ENCODE measurements around the gene AQP10. TPM values are rescaled to one million over a fixed set of nuclear protein-coding genes. Genes with fewer than 3 reads are reported as not detected.
"Not testable (repeated sequence)": the region's sequence is repeated elsewhere in the genome, so short reads cannot be mapped to it uniquely, and the experiment has no call there.

The AQP10 gene
- total and polyA plus RNA-seq, 2 donors from 2014 or later = not detected

- H3K9me3 ChIP-seq (ENCODE audit: control insufficient read depth in 2 of 3, insufficient read depth in 1 of 3, low read length in 3 of 3) = no peaks in the 10 kb centered on the region
- no peaks in the 10 kb centered on the region for H3K4me1 ChIP-seq (ENCODE audit: control insufficient read depth in 2 of 3, insufficient read depth in 2 of 3, low read depth in 1 of 3, low read length in 3 of 3)
- no peak overlapping the region for H3K9ac ChIP-seq (ENCODE audit: low read length in 3 of 3)
- intact Hi-C loops (cut with DNase I) = no loop called here
- FAIRE-seq (no peak), DNase-seq (no peak)
- no peak for TF ChIP-seq CTCF (IDR thresholded peaks at IDR 0.05; ENCODE audit: borderline replicate concordance, extremely low read depth, insufficient read depth)
- no peak overlapping the region for H3K27ac ChIP-seq (ENCODE audit: low read depth in 2 of 2, low read length in 2 of 2)
- H3K36me3 ChIP-seq (ENCODE audit: control insufficient read depth in 2 of 3, insufficient read depth in 3 of 3, low read length in 3 of 3) = no peaks in the 10 kb centered on the region
- H3K4me3 ChIP-seq (ENCODE audit: low read length in 3 of 3) = no peak overlapping the region
- H3K27me3 ChIP-seq (ENCODE audit: control insufficient read depth, insufficient read depth, low read length) = no peaks in the 10 kb centered on the region
Observed at GRCh38 chr1:154313066-154313356, 7.9 kb upstream of the AQP10 start.

- H3K4me3 ChIP-seq (ENCODE audit: low read length in 3 of 3); H3K4me1 ChIP-seq (ENCODE audit: control insufficient read depth in 2 of 3, insufficient read depth in 2 of 3, low read depth in 1 of 3, low read length in 3 of 3); H3K9me3 ChIP-seq (ENCODE audit: control insufficient read depth in 2 of 3, insufficient read depth in 1 of 3, low read length in 3 of 3); H3K9ac ChIP-seq (ENCODE audit: low read length in 3 of 3); FAIRE-seq; DNase-seq; H3K36me3 ChIP-seq (ENCODE audit: control insufficient read depth in 2 of 3, insufficient read depth in 3 of 3, low read length in 3 of 3); intact Hi-C loops (cut with DNase I); H3K27me3 ChIP-seq (ENCODE audit: control insufficient read depth, insufficient read depth, low read length); H3K27ac ChIP-seq (ENCODE audit: low read depth in 2 of 2, low read length in 2 of 2): not testable (repeated sequence)
Observed at GRCh38 chr1:154314226-154314625, 6.7 kb upstream of the AQP10 start.

GRCh38 chr1:154316704-154317103, 4.2 kb upstream of the AQP10 start:
- H3K9ac ChIP-seq (ENCODE audit: low read length in 3 of 3) = no peak overlapping the region
- H3K27me3 ChIP-seq (ENCODE audit: control insufficient read depth, insufficient read depth, low read length) = no peaks in the 10 kb centered on the region
- no peak overlapping the region for H3K4me3 ChIP-seq (ENCODE audit: low read length in 3 of 3)
- H3K27ac ChIP-seq (ENCODE audit: low read depth in 2 of 2, low read length in 2 of 2) = no peak overlapping the region
- H3K9me3 ChIP-seq (ENCODE audit: control insufficient read depth in 2 of 3, insufficient read depth in 1 of 3, low read length in 3 of 3) = no peaks in the 10 kb centered on the region
- intact Hi-C loops (cut with DNase I) = no loop called here
- no peaks in the 10 kb centered on the region for H3K4me1 ChIP-seq (ENCODE audit: control insufficient read depth in 2 of 3, insufficient read depth in 2 of 3, low read depth in 1 of 3, low read length in 3 of 3)
- DNase-seq (no peak), FAIRE-seq (no peak)
- no peaks in the 10 kb centered on the region for H3K36me3 ChIP-seq (ENCODE audit: control insufficient read depth in 2 of 3, insufficient read depth in 3 of 3, low read length in 3 of 3)
- no peak for TF ChIP-seq CTCF (IDR thresholded peaks at IDR 0.05; ENCODE audit: borderline replicate concordance, extremely low read depth, insufficient read depth)

GRCh38 chr1:154318386-154318785, 2.5 kb upstream of the AQP10 start:
- intact Hi-C loops (cut with DNase I) = no loop called here
- no peak for TF ChIP-seq CTCF (IDR thresholded peaks at IDR 0.05; ENCODE audit: borderline replicate concordance, extremely low read depth, insufficient read depth)
- Histone ChIP-seq H3K27ac (ENCODE audit: low read depth in 2 of 2, low read length in 2 of 2) (no peak overlapping the region), H3K9ac (ENCODE audit: low read length in 3 of 3) (no peak overlapping the region), H3K4me1 (ENCODE audit: control insufficient read depth in 2 of 3, insufficient read depth in 2 of 3, low read depth in 1 of 3, low read length in 3 of 3) (no peaks in the 10 kb centered on the region), H3K4me3 (ENCODE audit: low read length in 3 of 3) (no peak overlapping the region), H3K9me3 (ENCODE audit: control insufficient read depth in 2 of 3, insufficient read depth in 1 of 3, low read length in 3 of 3) (no peaks in the 10 kb centered on the region), H3K27me3 (ENCODE audit: control insufficient read depth, insufficient read depth, low read length) (no peaks in the 10 kb centered on the region), H3K36me3 (ENCODE audit: control insufficient read depth in 2 of 3, insufficient read depth in 3 of 3, low read length in 3 of 3) (no peaks in the 10 kb centered on the region)
- FAIRE-seq = no peak
- DNase-seq = no peak

GRCh38 chr1:154321609-154321934, 679 bp downstream of the AQP10 start:
- DNase-seq; FAIRE-seq; H3K27me3 ChIP-seq (ENCODE audit: control insufficient read depth, insufficient read depth, low read length); H3K4me3 ChIP-seq (ENCODE audit: low read length in 3 of 3); H3K36me3 ChIP-seq (ENCODE audit: control insufficient read depth in 2 of 3, insufficient read depth in 3 of 3, low read length in 3 of 3); H3K4me1 ChIP-seq (ENCODE audit: control insufficient read depth in 2 of 3, insufficient read depth in 2 of 3, low read depth in 1 of 3, low read length in 3 of 3); H3K9me3 ChIP-seq (ENCODE audit: control insufficient read depth in 2 of 3, insufficient read depth in 1 of 3, low read length in 3 of 3); intact Hi-C loops (cut with DNase I); H3K27ac ChIP-seq (ENCODE audit: low read depth in 2 of 2, low read length in 2 of 2); H3K9ac ChIP-seq (ENCODE audit: low read length in 3 of 3): not testable (repeated sequence)
